ENCODE results near the gene HK3.

The HK3 gene

GRCh38 chr5:176850371-176851245 is 48.5 kb downstream of the HK3 start:
- DNase-seq (ENCODE audit: low read depth in 2 of 2), result no peak

- no peak for DNase-seq (ENCODE audit: low read depth in 2 of 2)
These were observed 49.4 kb downstream of the HK3 start for GRCh38 chr5:176849611-176850227.

- DNase-seq (ENCODE audit: low read depth in 2 of 2), result no peak
These were observed 50.5 kb downstream of the HK3 start for GRCh38 chr5:176848651-176849050.

GRCh38 chr5:176847726-176848290 is 51.3 kb downstream of the HK3 start:
- no peak for DNase-seq (ENCODE audit: low read depth in 2 of 2)

- DNase-seq (ENCODE audit: low read depth in 2 of 2), result no peak
These were observed 52.0 kb downstream of the HK3 start for GRCh38 chr5:176847148-176847547.

GRCh38 chr5:176846335-176847140 is 52.6 kb downstream of the HK3 start:
- DNase-seq (ENCODE audit: low read depth in 2 of 2), result no peak

GRCh38 chr5:176845392-176845713 is 53.8 kb downstream of the HK3 start:
- DNase-seq (ENCODE audit: low read depth in 2 of 2), result no peak

GRCh38 chr5:176844706-176845391 is 54.3 kb downstream of the HK3 start:
- no peak for DNase-seq (ENCODE audit: low read depth in 2 of 2)

GRCh38 chr5:176844281-176844680 is 54.9 kb downstream of the HK3 start:
- no peak for DNase-seq (ENCODE audit: low read depth in 2 of 2)

- no peak for DNase-seq (ENCODE audit: low read depth in 2 of 2)
These were observed 55.5 kb downstream of the HK3 start for GRCh38 chr5:176843673-176844072.

- peak; percentile 14 to 25 for DNase-seq (ENCODE audit: low read depth in 2 of 2)
These were observed 61.4 kb downstream of the HK3 start for GRCh38 chr5:176837707-176838115.

- DNase-seq (ENCODE audit: low read depth in 2 of 2), result no peak
These were observed 62.1 kb downstream of the HK3 start for GRCh38 chr5:176836811-176837706.

- DNase-seq (ENCODE audit: low read depth in 2 of 2), result no peak
These were observed 63.2 kb downstream of the HK3 start for GRCh38 chr5:176835918-176836317.

GRCh38 chr5:176833286-176833685 is 65.9 kb downstream of the HK3 start:
- DNase-seq (ENCODE audit: low read depth in 2 of 2), result no peak

GRCh38 chr5:176832162-176832561 is 67.0 kb downstream of the HK3 start:
- no peak for DNase-seq (ENCODE audit: low read depth in 2 of 2)

- no peak for DNase-seq (ENCODE audit: low read depth in 2 of 2)
These were observed 67.7 kb downstream of the HK3 start for GRCh38 chr5:176831425-176831824.

- no peak for DNase-seq (ENCODE audit: low read depth in 2 of 2)
These were observed 68.1 kb downstream of the HK3 start for GRCh38 chr5:176830995-176831423.

Data from activated CD8-positive, alpha-beta memory T cell treated with anti-CD3 and anti-CD28 coated beads for 4 hours (primary cell).